Natural killer cell (primary cell): ENCODE data around the gene CFB. TPM values are rescaled to one million over a fixed set of nuclear protein-coding genes. Genes with fewer than 3 reads are reported as not detected.
"Not testable (repeated sequence)": the region's sequence is repeated elsewhere in the genome, so short reads cannot be mapped to it uniquely, and the experiment has no call there.

ENCODE experiments used
- ATAC-seq, 3 donors: fragments of 150-1000 bp in 2 of 3; fragments of 200-7000 bp in 1 of 3; cut with Tn5 transposase; 1 replicate in 1 of 3; 2 replicates in 2 of 3; pipeline ENCODE4 v1.10.0; 2021; ENCODE audit warnings: mild to moderate bottlenecking in 2 of 3, moderate library complexity in 2 of 3
- DNase-seq, 2 donors: peaks; one replicate each; pipeline versions ENCODE4 v3.0.0 to v3.0.0-alpha.2; 2013 to 2021; ENCODE audit warnings: mixed read lengths in 1 of 2
- H3K27ac ChIP-seq: one replicate; pipeline ENCODE4 v1.5.1; 2013; ENCODE audit warnings: mild to moderate bottlenecking, low read length
- H3K27me3 ChIP-seq: one replicate; pipeline ENCODE4 v1.6.1; 2013; ENCODE audit warnings: low read length; ENCODE audit not compliant: control insufficient read depth, insufficient read depth
- H3K36me3 ChIP-seq: one replicate; pipeline ENCODE4 v1.6.1; 2013; ENCODE audit warnings: low read length; ENCODE audit not compliant: control insufficient read depth, insufficient read depth
- H3K4me1 ChIP-seq: one replicate; pipeline ENCODE4 v1.6.1; 2013; ENCODE audit warnings: low read length; ENCODE audit not compliant: control insufficient read depth, insufficient read depth
- H3K4me3 ChIP-seq: one replicate; pipeline ENCODE4 v1.5.1; 2013; ENCODE audit warnings: low read length
- H3K9me3 ChIP-seq: one replicate; pipeline ENCODE4 v1.6.1; 2013; ENCODE audit warnings: low read length; ENCODE audit not compliant: control insufficient read depth, insufficient read depth
- H3K27ac Mint-ChIP-seq, 2 donors: one replicate each; pipeline ENCODE4 v1.8.0; 2022; ENCODE audit warnings: mild to moderate bottlenecking in 2 of 2, mixed read lengths in 2 of 2, moderate library complexity in 1 of 2
- H3K27me3 Mint-ChIP-seq, 2 donors: one replicate each; pipeline ENCODE4 v1.8.0; 2022; ENCODE audit warnings: low read depth in 2 of 2, mixed read lengths in 2 of 2
- H3K36me3 Mint-ChIP-seq: one replicate; pipeline ENCODE4 v1.8.0; 2022; ENCODE audit warnings: mixed read lengths
- H3K4me1 Mint-ChIP-seq, 2 donors: one replicate each; pipeline ENCODE4 v1.8.0; 2022; ENCODE audit warnings: mixed read lengths in 2 of 2
- H3K4me3 Mint-ChIP-seq: one replicate; pipeline ENCODE4 v1.8.0; 2022; ENCODE audit warnings: mild to moderate bottlenecking, moderate library complexity, mixed read lengths
- H3K9me3 Mint-ChIP-seq, 2 donors: one replicate each; pipeline ENCODE4 v1.8.0; 2022; ENCODE audit warnings: mixed read lengths in 2 of 2
- CTCF ChIP-seq: fragments of 200-600 bp; IDR thresholded peaks from one replicate; pipeline ENCODE4 v1.8.0; 2022; ENCODE audit warnings: antibody characterized with exemption
- WGBS: methylation state at CpG from one replicate; pipeline ENCODE4 v1.1.7; 2013; ENCODE audit warnings: missing lambda C conversion rate; ENCODE audit not compliant: insufficient coverage; 5-methylcytosine and 5-hydroxymethylcytosine counted together
- intact Hi-C: fragments of 100-400 bp; cut with micrococcal nuclease; formaldehyde crosslinking; loops from one replicate; pipeline ENCODE4 v1.14.2; 2022
- total RNA-seq, 4 donors: library from RNA; stranded (reverse); fragments of 120-200 nt in 1 of 4; gene quantifications; one replicate each; pipeline versions ENCODE4 v1.2.3 to v1.2.4, GENCODE V29; 2013 to 2022

Gene CFB
- total RNA-seq, 3 donors from 2014 or later (not counting 1 experiment from before 2014, with no cell fraction given) = 0.45 TPM; not detected in 2

- TF ChIP-seq CTCF = no peak
- no peak overlapping the region for H3K4me3 ChIP-seq
- Mint-ChIP-seq H3K4me1 (no peaks in the 10 kb centered on the region), H3K27ac (no peak overlapping the region), H3K27me3 (peaks cover 4 to 9% of the 10 kb centered on the region in 2 donors), H3K36me3 (no peaks in the 10 kb centered on the region), H3K4me3 (no peak overlapping the region), H3K9me3 (no peaks in the 10 kb centered on the region)
- no peaks in the 10 kb centered on the region for H3K36me3 ChIP-seq
- H3K27ac ChIP-seq = no peak overlapping the region
- ATAC-seq (no peak), DNase-seq (no peak)
- H3K27me3 ChIP-seq = no peaks in the 10 kb centered on the region
- no peaks in the 10 kb centered on the region for H3K9me3 ChIP-seq
- WGBS = 88% methylated on average over 11 of the region's 11 CpGs
- intact Hi-C loops = no loop called here
- no peaks in the 10 kb centered on the region for H3K4me1 ChIP-seq
Observed at GRCh38 chr6:31927863-31928671, 17.8 kb upstream of the CFB start.

GRCh38 chr6:31928672-31928939 lies 17.3 kb upstream of the CFB start:
- DNase-seq (no peak), ATAC-seq (no peak)
- no peaks in the 10 kb centered on the region for H3K27me3 ChIP-seq
- H3K4me3 Mint-ChIP-seq = no peak overlapping the region
- no peaks in the 10 kb centered on the region for H3K9me3 Mint-ChIP-seq
- 87% methylated on average over 9 of the region's 9 CpGs for WGBS
- no peaks in the 10 kb centered on the region for H3K36me3 Mint-ChIP-seq
- intact Hi-C loops = no loop called here
- no peaks in the 10 kb centered on the region for H3K9me3 ChIP-seq
- no peak overlapping the region for H3K27ac ChIP-seq
- H3K4me1 Mint-ChIP-seq = no peaks in the 10 kb centered on the region
- no peak overlapping the region for H3K27ac Mint-ChIP-seq
- peaks cover 4 to 9% of the 10 kb centered on the region in 2 donors for H3K27me3 Mint-ChIP-seq
- no peaks in the 10 kb centered on the region for H3K36me3 ChIP-seq
- no peaks in the 10 kb centered on the region for H3K4me1 ChIP-seq
- no peak for TF ChIP-seq CTCF
- no peak overlapping the region for H3K4me3 ChIP-seq

GRCh38 chr6:31930962-31931361 lies 14.9 kb upstream of the CFB start:
- intact Hi-C loops = no loop called here
- Histone ChIP-seq H3K4me3 (no peak overlapping the region), H3K27ac (no peak overlapping the region), H3K4me1 (no peaks in the 10 kb centered on the region), H3K9me3 (no peaks in the 10 kb centered on the region), H3K36me3 (no peaks in the 10 kb centered on the region), H3K27me3 (no peaks in the 10 kb centered on the region)
- ATAC-seq (no peak), DNase-seq (no peak)
- Mint-ChIP-seq H3K4me1 (no peaks in the 10 kb centered on the region), H3K4me3 (no peak overlapping the region), H3K9me3 (no peaks in the 10 kb centered on the region), H3K27me3 (peaks cover 4 to 9% of the 10 kb centered on the region in 2 donors), H3K36me3 (no peaks in the 10 kb centered on the region), H3K27ac (no peak overlapping the region)
- no peak for TF ChIP-seq CTCF
- WGBS = 89% methylated on average over 1 of the region's 1 CpG

- H3K9me3 Mint-ChIP-seq, intact Hi-C loops, H3K4me3 Mint-ChIP-seq, H3K27me3 ChIP-seq, H3K27me3 Mint-ChIP-seq, H3K4me3 ChIP-seq, H3K4me1 ChIP-seq, H3K9me3 ChIP-seq, H3K36me3 Mint-ChIP-seq, H3K36me3 ChIP-seq, DNase-seq, H3K4me1 Mint-ChIP-seq, ATAC-seq, H3K27ac ChIP-seq, H3K27ac Mint-ChIP-seq: not testable (repeated sequence)
- 91% methylated on average over 21 of the region's 32 CpGs for WGBS
Observed at GRCh38 chr6:31932137-31932536, 13.8 kb upstream of the CFB start.
